Activated CD8-positive, alpha-beta memory T cell treated with anti-CD3 and anti-CD28 coated beads for 48 hours (primary cell): ENCODE results near the gene RPL39L.
"Not testable (repeated sequence)": the region's sequence is repeated elsewhere in the genome, so short reads cannot be mapped to it uniquely, and the experiment has no call there.

ENCODE experiments used
- DNase-seq, 3 experiments: peaks; one replicate each; pipeline ENCODE4 v3.0.0-alpha.2; 2020; ENCODE audit warnings: low read depth in 2 of 3, low spot score in 2 of 3

Gene RPL39L

DNA sequence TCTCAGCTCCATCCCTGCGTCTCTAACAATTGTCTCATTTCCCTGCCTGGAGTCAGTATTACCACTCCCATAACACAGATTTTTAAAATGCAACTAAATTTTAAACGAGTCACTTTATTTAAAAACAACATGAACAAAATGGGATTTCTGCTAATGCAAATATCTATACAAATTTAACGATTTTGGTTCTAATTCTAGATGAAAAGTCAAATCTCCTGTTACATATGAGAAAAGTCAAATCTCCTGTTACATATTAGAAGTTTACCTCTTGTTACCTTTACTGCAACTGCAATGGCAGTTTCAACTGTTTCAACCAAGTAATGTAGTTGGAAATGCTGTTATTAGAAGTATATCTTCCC, 578 bp upstream of the RPL39L start:
- DNase-seq: no peak

DNA sequence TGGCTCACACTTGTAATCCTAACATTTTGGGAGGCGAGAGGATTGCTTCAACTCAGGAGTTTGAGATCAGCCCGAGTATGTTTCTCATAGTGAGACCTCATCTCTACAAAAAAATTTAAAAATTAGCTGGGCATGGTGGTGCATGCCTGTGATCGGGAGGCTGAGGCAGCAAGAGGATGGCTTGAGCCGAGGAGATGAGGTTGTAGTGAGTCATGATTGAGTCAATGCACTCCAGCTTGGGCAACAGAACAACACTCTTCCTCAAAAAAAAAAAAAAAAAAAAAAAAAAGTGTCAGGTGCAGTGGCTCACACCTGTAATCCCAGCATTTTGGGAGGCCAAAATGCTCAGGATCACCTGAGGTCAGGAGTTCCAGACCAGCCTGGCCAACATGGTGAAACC, 2.4 kb downstream of the RPL39L start:
- DNase-seq: no peak

DNA sequence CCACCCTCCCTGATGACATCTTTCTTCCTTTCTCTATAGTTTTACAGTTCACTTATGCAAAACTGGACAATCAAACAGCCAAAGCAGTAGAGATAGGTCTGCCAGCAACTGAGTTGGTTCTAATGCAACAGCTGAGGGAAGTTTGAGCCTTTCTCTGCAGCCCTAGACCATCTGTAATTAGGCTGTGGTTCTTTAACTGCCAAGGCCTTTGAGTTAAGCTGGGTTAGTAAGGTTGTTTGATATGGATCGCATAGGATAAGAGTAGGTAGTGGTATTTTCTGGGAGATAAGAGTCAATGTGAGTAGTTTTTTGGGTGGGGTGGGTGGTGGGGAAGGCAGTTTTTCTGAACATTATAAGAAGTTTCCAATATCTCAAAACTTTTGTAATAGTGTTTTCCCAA, 3.0 kb downstream of the RPL39L start:
- no peak for DNase-seq

DNA sequence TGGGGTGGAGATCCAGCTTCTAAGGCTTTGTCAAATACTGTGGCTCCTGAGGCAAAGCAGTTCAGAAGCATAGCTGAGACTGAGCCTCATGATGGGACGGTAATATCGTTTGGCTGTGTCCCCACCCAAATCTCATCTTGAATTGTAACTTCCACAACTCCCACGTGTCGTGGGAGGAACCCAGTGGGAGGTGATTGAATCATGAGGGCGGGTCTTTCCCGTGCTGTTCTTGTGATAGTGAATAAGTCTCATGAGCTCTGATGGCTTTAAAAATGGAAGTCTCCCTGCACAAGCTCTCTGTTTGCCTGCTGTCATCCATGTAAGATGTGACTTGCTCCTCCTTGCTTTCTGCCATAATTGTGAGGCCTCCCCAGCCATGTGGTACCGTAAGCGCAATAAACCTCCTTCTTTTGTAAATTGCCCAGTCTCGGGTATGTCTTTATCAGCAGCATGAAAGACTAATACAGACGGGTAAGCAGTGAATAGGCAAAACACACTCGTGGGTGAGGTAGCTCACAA, 4.1 kb downstream of the RPL39L start:
- DNase-seq: not testable (repeated sequence)

DNA sequence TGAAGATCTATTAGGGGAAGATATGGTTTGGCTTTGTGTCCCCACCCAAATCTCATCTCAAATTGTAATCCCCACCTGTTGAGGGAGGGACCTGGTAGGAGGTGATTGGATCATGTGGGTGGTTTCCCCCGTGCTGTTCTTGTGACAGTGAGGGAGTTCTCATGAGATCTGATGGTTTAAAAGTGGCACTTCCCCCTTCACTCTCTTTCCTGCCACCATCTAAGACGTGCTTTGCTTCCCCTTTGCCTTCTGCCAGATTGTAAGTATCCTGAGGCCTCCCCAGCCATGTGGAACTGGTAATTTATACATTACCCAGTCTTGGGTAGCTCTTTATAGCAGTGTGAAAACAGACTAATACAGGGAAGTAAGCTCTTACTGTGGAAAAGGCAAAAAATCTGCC, 6.1 kb downstream of the RPL39L start:
- DNase-seq: not testable (repeated sequence)

DNA sequence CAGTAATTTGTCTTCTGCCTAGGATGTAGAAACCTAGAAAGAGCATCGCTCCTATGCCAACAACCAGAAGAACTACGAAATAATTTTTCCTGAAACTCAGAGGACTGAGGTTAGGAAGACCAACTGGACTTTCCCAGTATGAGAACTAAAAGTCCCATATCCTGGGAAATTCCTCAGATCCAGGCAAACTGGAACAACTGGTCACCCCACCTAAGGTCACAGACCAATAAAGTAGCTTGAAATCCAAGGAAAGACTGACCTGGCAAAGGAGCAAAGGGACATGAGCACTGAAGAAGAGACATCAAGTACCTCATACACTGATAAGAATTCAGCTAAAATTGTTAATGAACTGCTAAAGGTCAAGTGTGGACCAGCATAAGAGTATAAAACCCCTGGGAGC, 6.6 kb downstream of the RPL39L start:
- DNase-seq: no peak

DNA sequence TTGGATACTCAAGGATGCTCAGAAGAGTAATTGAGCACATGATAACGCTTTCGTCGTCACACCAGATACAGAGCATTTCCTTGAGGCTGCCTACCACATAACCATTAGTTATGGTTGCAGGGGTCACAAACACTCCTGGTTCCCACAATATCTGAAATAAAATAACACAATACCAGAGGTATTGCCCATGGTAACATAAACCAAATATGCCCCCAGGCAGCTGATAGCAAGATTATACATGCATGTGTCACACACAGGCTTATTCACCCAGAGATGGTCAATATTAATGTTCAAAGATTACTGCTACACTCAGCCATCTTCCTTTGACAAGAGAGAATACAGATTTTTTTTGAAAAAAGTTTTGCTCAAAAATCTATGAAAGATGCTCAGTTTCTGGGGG, 7.3 kb downstream of the RPL39L start:
- no peak for DNase-seq

DNA sequence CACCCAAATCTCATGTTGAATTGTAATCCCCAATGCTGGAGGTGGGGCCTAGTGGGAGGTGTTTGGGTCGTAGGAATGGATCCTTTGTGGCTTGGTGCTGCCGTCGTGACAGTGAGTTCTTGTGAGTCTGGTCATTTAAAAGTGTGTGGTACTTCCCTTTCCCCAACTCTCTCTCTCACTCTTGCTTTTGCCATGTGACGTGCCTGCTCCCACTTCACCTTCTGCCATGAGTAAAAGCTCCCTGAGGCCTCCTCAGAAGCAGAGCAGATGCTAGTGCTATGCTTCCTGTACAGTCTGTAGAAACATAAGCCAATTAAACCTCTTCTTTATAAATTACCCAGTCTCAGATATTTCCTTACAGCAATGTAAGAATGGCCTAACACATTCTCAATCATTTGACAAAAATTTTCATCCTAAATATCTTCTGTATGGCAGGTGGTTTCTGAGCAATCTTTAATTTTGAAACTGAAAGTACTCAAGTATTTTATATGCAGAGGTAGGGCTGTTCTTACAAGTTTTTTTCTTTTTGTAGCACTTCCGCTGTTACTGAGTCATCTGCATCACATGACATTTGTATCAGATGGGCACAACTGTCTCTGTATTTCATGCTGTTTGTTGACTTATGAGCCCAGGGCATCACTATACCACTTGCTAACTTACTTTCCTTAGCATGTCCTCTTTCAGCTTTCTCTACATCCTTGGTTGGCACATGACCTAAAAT, 8.8 kb downstream of the RPL39L start:
- no peak for DNase-seq

DNA sequence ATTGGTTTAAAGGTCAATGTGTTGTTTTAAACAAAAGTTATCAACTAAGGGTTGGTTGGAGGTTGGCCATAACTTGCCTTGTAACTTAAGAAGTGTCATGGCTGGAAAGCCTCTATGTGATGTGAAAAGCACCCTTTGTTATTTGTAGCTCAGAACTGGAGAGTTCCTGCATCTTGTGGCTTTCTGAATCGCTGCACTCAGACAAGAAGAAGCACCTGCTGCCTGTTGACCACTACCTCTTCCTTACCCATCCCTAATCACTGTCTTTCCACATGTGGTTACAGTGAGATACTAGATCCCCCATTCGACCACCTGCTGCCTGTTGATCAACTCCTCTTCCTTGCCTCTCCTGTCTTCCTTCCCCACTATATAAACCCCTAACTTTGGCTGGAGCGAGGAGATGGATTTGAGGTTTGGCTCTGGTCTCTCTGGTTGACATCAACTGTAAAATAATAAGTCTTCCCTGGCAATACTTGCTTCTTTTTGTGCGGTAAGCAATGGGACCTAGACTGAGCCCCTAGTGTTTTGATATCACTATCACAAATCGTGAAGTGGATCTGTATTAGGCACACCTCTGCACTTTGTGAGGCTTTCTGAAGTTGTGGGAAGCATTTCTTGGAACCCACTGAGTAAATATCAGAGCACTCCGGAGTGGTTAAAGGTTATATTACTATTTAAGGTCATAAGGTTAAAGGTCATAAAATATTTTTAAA, 13.8 kb downstream of the RPL39L start:
- DNase-seq: no peak

DNA sequence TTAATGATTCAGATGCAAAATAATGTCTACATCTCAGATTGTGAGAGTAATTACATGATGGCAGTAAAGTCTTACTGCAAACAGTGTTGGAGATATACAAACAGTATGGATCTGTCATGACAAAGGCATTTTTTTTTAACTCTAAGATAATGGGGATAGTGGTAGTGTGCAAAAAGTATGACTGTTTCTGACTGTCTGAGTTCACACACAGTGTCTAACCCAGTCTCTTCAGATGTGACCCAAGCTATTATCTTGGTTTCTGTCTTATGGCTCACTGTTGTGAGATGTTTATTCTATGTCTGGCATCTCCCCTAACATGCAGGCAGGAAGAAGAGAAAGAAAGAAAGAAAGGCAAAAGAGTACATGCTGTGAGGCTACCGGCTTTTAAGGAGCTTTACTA, 17.0 kb downstream of the RPL39L start:
- no peak for DNase-seq

DNA sequence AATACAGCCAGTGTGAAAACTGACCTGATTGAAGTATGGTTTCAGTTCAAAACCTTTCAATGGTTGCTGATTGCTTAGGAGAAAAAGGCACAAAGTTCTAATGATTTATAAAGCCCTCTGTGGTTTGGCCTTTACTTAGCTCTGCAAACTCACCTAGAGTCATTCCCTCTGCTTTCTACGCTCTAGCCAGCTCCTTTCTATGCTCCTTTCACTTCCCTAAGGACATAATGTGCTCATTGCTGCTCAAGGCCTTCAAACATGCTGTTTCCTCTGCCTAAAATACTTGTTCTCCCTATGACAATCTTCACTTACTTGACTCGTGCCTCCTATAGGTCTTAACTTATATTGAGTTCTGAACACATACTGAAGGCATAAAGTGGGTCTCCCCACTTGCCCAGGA, 19.0 kb downstream of the RPL39L start:
- no peak for DNase-seq

DNA sequence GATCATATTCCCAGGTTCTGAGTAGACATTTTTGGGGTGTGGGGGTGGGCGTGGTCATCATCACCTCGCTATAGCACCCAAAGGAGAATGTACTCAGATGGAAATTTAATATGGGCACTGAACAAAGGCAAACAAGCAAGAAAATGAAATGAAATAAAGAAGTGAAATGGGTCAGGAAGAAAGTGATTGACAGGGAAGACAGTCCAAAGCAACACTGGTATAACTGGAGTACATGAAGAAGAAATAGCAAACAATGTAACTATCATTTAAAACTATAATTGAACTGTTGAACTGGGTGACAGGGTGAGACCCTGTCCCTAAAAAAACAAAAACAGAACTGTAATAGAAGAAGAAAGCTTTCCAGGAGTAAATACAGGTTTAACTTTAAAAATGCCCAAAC, 24.8 kb downstream of the RPL39L start:
- no peak for DNase-seq

DNA sequence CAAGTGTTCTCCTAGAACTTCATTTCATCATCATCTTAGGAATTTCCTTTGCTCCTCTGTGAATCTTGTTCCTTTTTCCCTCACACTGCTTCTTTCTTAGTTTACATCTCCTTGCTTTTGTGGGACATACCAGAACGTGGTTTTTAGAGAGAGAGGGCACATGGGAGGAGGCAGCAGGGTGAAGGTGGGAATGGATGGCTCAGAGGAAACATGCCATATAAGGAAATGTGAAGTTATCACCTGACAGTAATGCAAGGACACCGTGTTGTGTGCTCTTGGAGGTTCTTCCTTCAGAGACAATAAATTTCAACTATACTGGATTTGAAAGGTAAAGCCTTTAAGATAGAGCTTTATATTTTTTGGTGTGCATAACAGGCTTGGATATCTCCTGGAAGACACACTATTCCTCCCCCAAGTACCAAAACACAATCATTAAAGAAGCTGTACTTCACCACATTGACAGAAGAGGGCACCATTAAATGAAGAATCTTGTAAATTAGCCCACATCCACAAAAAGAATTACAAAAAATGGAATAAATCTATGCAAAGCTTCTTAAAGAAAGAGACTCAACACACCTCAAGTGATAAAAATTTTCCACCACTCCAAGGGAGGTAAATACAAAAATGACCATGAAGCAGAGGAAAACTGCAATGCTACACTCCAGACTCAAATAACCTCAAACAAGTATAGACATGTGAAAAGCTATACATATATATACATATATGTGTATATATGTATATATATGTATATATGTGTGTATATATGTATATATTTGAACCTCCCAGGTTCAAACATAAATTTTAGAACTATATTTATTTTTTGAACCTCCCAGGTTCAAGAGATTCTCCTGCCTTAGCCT, 26.1 kb downstream of the RPL39L start:
- no peak for DNase-seq

DNA sequence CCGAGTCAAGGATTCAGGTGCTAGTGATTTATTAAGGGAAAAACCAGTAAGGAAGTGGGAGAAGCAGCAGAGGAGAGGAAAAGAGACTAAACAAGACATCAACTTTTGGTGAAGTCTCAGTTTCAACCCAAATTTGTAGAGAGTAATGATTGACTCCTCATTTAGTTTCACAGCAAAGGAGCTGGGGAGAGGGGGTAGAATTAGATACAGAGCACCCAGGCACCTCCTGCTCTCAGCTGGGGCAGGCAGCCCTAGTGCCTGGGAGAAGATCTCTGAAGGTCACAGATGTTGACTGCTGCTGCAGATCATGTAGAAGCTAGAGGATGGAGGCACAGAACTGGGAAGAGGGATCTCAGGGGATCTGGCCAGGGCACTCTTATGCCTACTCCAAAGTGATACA, 29.1 kb downstream of the RPL39L start:
- DNase-seq: no peak

DNA sequence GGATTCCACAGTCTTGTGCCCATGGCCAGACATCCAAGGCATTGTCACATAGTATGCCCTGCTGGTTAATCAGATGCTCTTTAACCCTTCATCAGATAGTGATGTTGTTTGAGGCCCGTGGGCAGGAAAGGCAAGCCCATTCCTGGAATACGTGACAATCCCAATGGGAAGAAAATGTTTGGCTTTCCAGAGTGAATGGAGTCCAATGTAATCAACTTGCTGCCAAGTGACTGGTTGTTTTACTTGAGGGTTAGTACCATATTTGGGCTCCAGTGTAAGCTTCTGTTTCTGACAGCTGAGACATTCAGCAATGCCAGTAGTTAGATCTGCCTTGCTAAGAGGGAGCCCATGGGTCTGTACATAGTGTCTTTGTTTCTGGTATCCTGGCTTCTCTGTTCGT, 31.3 kb downstream of the RPL39L start:
- DNase-seq: no peak

DNA sequence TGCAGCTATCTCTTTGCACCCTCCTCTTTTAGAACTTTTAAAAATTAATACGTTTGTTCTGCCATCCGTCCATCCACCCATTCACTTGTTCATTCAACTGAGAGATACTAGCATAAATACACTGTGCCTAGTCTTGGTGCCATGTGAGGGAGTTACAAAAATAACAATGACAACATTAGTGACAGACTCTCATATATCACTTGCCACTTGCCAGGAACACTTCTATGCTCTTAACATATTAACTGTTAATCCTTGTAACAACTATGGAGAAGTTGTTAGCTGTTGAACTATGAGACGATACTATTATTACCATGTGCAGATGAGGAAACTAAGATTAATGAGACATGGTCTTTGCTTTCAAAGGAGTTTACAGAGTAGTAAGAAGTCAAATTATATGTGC, 33.6 kb downstream of the RPL39L start:
- DNase-seq: no peak

DNA sequence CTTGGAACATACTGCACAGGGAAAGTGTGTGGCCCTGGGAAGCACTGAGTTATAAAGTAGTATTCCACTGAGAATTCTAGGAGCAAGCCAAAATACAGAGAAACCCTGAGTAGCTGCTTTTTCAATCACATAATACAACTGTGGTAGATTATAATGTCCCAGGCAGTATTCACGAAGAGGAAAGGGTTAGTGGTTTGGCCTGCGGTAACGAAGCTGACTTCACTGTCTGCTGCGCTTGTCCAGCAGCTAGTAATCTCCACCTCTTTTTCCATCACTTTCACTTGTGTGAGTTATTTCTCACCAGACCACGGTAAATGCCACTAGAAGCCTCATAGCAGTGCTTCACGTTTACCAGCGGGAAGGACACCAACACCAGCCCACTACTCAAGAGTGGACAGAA, 34.4 kb downstream of the RPL39L start:
- no peak for DNase-seq

DNA sequence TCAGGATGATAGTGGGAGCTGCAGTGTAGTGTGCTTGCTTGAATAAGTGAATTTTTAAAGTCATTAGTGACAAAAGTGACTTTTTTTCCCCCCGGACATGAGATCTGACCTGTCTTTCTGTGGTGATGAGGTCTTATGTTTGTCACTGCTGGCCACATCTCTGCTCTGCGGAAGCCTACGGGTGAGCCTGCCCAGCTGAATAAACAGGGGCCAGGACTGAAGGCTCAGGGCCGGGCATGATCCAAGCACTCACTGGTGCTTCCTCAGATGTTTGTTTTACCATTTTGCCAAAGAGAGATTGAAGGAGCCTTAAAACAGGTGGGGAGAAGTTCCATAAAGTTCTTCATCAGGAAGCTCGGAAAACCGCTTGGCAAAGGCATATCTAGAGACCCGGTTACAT, 35.0 kb downstream of the RPL39L start:
- DNase-seq: no peak

DNA sequence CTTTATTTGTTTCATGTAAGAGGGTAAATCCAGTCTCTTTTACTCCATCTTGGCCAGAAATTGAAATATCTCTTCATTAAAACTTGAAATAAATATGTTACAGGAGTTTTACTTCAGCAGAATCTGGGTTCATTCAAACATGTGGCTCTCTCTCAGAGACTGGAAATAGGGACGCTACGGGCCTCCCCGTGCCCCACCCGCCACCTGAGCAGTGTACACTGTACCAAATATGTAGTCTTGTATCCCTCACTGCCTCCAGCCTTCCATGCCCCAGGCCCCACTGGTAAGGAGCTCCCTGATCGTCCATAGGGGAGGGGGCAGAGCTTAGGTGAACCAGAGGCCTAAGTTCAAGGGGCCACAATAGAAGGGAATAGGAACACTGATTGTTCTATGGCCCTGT, 36.0 kb downstream of the RPL39L start:
- no peak for DNase-seq

DNA sequence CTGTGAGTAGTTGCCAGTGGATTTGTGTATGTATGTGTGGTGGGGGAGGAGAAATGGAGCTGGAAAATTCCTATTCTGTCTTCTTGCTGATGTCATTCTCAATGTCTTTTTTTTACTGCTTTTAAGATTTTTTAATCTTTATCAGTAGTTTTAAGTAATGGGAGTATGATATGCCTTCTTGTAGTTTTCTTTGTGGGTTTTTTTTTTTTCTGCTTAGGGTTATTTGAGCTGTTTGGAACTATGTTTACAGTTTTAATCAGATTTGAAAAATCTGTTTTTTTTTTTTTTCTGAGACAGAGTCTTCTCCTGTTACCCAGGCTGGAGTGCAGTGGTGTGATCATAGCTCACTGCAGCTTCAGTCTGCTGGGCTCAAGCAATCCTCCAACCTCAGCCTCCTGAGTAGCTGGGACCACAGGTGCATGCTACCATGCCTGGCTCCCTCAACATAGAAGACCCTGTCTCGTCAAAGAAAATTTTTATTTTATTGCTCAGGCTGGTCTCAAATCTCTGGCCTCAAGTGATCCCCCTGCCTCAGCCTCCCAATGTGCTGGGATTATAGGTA, 37.1 kb downstream of the RPL39L start:
- DNase-seq: no peak

DNA sequence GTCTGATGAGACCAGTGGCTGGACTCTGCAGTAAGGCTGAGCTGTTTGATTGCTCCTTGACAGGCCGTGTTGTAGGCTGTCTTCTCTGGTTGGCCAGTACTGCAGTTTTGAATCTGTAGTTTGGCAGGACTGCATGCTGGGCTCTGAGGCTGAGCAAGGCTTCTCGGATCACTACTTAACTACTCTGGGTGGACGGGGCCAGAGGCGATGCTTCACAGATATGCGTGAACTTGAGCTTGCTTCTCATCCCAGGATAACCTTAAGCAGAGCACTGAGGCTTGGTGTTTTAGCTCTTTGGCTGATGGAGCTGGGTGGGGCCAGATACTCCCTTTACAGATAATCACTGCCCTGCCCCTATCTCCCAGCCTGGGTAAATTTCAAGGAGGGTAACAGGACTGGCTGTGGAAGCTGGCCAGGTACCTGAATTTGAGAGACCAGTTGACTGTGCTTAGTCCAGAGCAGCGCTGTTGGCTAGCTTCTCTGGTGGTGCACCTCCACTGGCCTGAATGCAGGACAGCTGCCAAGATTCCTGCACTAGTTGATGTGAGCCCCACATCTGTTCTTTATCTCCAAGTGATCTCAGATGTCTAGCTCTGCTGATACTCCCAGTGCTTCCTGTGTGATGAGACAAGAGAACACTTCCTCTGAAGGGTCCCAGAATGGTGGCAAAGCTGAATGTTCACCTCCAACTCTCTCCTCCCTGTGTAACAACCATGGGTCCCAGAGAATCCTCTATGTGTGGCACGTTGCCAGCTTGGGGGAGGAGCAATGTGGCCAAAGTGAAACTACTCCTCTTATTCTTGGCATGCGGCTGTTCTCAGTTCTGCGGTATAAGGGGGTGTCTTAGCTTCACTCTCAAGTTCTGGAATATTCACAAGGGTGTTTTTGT, 37.9 kb downstream of the RPL39L start:
- no peak for DNase-seq
